GM12878 (cell line): Measurements from ENCODE around the gene RRP36. TPM values are rescaled to one million over a fixed set of nuclear protein-coding genes. Genes with fewer than 3 reads are reported as not detected.

Experiments
- BHLHE40 ChIP-seq, 2 experiments: fragments of 450-650 bp in 1 of 2; IDR thresholded peaks; 2 replicates each; pipeline ENCODE4 v1.6.1; 2011 to 2017; ENCODE audit warnings: low read depth in 2 of 2, borderline replicate concordance in 1 of 2, improper control_type of control experiment in 1 of 2, low read length in 1 of 2, mild to moderate bottlenecking in 1 of 2
- CHD4 ChIP-seq: fragments of 200-600 bp; sonication (generic); IDR thresholded peaks from 2 replicates; pipeline ENCODE4 v1.6.1; 2016; ENCODE audit warnings: mild to moderate bottlenecking
- CREB1 ChIP-seq: IDR thresholded peaks from 2 replicates; pipeline ENCODE4 v1.6.1; 2012; ENCODE audit warnings: low read depth, mild to moderate bottlenecking, inconsistent platforms
- FOXM1 ChIP-seq: IDR thresholded peaks from 2 replicates; pipeline ENCODE4 v1.6.1; 2012; ENCODE audit warnings: low read depth, mild to moderate bottlenecking, inconsistent platforms, low read length, moderate library complexity
- HDAC6 ChIP-seq: fragments of 200-600 bp; sonication (generic); IDR thresholded peaks from one replicate; pipeline ENCODE4 v1.8.0; 2017; ENCODE audit warnings: antibody characterized with exemption; ENCODE audit not compliant: unreplicated experiment
- IKZF1 ChIP-seq: fragments of 450-650 bp; conservative IDR thresholded peaks from 2 replicates; pipeline ENCODE4 v1.6.1; 2017; ENCODE audit warnings: antibody characterized with exemption, mild to moderate bottlenecking
- PML ChIP-seq: IDR thresholded peaks from 2 replicates; pipeline ENCODE4 v1.6.1; 2012; ENCODE audit warnings: low read length, inconsistent platforms
- POLR2AphosphoS5 ChIP-seq: IDR thresholded peaks from 2 replicates; pipeline ENCODE4 v1.6.1; 2011; ENCODE audit warnings: mild to moderate bottlenecking, low read length, inconsistent platforms
- POU2F2 ChIP-seq: IDR thresholded peaks from 3 replicates; pipeline ENCODE4 v1.6.1; 2011; ENCODE audit warnings: low read depth, mild to moderate bottlenecking, low read length, borderline replicate concordance
- SIX5 ChIP-seq: IDR thresholded peaks from 2 replicates; pipeline ENCODE4 v1.6.1; 2011; ENCODE audit warnings: mild to moderate bottlenecking, low read depth, low read length, moderate library complexity; ENCODE audit not compliant: severe bottlenecking
- YY1 ChIP-seq: IDR thresholded peaks from 2 replicates; pipeline ENCODE4 v1.6.1; 2011; ENCODE audit warnings: low read depth, mild to moderate bottlenecking, low read length
- polyA plus RNA-seq, 11 experiments: library from polyadenylated mRNA; depleted of rRNA in 4 of 11; unstranded in 6 of 11; stranded (reverse) in 5 of 11; fragments of >200 nt; fragmentation: Nextera tagmentation in 4 of 11; fragmentation: Illumina TruSeq in 1 of 11; extraction: Ambion mirVana in 4 of 11; extraction: Trizol in 1 of 11; gene quantifications; 1 replicate in 1 of 11; 2 replicates in 10 of 11; pipeline versions ENCODE4 v1.2.1 to v1.2.3, GENCODE V29; 2011 to 2016; ENCODE audit warnings: inconsistent platforms in 2 of 11, missing spikeins in 2 of 11, low read depth in 1 of 11
- total RNA-seq, 4 experiments: library from RNA; depleted of rRNA in 3 of 4; stranded (reverse); fragments of >200 nt in 3 of 4; fragmentation: Illumina TruSeq in 1 of 4; extraction: Trizol in 1 of 4; gene quantifications; 2 replicates each; pipeline versions ENCODE4 v1.2.1 to v1.2.3, GENCODE V29; 2013 to 2021
- TF ChIP-seq, protein P1 (sequence below): fragments of 450-650 bp; IDR thresholded peaks from 2 replicates; pipeline ENCODE4 v1.6.1; 2016; ENCODE audit warnings: mild to moderate bottlenecking, moderate library complexity, borderline replicate concordance
- TF ChIP-seq, protein P2 (sequence below): fragments of 450-650 bp; IDR thresholded peaks from 2 replicates; pipeline ENCODE4 v1.6.1; 2018; ENCODE audit warnings: mild to moderate bottlenecking, low read depth, moderate library complexity; ENCODE audit not compliant: partially characterized antibody
- TF ChIP-seq, protein P3 (sequence below): fragments of 450-650 bp; IDR thresholded peaks from 2 replicates; pipeline ENCODE4 v1.6.1; 2018; ENCODE audit warnings: borderline replicate concordance, mild to moderate bottlenecking; ENCODE audit not compliant: partially characterized antibody
- TF ChIP-seq, protein P4 (sequence below): fragments of 450-650 bp; IDR thresholded peaks from 2 replicates; pipeline ENCODE4 v1.6.1; 2017; ENCODE audit warnings: low read depth, mild to moderate bottlenecking, moderate library complexity

Gene RRP36
- total and polyA plus RNA-seq, 10 of the 15 experiments (the other 5 are each of a cell fraction or from before 2014, with no cell fraction given), result 17.6 to 101 (median 69.7) TPM

DNA sequence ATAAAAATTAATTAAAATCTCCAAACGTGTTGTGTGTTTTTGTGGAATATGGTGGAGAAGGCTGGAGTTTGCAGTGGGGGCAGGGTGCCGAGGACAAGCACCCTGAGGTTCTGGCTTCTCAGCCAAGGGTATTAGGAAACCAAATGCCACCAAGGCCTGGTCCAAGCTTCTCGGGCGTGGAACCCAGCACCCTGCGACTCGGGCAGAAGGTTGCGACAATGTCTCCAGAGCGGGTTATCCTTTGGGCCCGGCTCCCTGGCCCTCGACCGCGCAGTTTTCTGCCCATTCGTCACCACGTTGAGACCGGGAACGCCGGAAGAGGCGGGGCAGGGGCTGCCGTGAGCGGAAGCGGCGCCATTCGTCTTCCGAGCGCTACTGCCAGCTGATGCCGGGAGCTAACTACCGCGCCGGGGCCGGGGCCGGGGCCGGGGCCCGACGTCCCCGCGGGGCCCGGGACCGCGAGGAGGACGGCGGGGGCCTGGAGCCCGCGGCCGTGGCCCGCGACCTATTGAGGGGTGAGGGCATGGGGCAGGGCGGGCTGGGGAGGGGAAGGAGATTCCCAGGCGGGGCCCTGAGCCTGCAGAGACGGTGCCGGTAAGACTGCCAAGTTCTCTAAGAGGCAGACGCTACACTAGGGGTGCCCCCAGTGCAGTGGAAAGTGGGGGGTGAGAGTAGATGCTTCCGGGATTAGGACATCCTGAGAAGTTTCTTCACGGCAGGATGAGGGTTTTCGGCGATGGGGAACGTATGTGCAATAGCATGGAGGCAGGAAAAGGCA, at the start of gene RRP36 (continued):
- peak; percentile 56 for TF ChIP-seq IKZF1
- peak; percentile 81 for TF ChIP-seq CREB1
- peak; percentile 94 for TF ChIP-seq YY1
- TF ChIP-seq FOXM1, result no peak
- TF ChIP-seq, protein P1, sequence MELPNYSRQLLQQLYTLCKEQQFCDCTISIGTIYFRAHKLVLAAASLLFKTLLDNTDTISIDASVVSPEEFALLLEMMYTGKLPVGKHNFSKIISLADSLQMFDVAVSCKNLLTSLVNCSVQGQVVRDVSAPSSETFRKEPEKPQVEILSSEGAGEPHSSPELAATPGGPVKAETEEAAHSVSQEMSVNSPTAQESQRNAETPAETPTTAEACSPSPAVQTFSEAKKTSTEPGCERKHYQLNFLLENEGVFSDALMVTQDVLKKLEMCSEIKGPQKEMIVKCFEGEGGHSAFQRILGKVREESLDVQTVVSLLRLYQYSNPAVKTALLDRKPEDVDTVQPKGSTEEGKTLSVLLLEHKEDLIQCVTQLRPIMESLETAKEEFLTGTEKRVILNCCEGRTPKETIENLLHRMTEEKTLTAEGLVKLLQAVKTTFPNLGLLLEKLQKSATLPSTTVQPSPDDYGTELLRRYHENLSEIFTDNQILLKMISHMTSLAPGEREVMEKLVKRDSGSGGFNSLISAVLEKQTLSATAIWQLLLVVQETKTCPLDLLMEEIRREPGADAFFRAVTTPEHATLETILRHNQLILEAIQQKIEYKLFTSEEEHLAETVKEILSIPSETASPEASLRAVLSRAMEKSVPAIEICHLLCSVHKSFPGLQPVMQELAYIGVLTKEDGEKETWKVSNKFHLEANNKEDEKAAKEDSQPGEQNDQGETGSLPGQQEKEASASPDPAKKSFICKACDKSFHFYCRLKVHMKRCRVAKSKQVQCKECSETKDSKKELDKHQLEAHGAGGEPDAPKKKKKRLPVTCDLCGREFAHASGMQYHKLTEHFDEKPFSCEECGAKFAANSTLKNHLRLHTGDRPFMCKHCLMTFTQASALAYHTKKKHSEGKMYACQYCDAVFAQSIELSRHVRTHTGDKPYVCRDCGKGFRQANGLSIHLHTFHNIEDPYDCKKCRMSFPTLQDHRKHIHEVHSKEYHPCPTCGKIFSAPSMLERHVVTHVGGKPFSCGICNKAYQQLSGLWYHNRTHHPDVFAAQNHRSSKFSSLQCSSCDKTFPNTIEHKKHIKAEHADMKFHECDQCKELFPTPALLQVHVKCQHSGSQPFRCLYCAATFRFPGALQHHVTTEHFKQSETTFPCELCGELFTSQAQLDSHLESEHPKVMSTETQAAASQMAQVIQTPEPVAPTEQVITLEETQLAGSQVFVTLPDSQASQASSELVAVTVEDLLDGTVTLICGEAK, result peak; percentile 80; the same call in 1 of the 2 replicates
- TF ChIP-seq, protein P2, sequence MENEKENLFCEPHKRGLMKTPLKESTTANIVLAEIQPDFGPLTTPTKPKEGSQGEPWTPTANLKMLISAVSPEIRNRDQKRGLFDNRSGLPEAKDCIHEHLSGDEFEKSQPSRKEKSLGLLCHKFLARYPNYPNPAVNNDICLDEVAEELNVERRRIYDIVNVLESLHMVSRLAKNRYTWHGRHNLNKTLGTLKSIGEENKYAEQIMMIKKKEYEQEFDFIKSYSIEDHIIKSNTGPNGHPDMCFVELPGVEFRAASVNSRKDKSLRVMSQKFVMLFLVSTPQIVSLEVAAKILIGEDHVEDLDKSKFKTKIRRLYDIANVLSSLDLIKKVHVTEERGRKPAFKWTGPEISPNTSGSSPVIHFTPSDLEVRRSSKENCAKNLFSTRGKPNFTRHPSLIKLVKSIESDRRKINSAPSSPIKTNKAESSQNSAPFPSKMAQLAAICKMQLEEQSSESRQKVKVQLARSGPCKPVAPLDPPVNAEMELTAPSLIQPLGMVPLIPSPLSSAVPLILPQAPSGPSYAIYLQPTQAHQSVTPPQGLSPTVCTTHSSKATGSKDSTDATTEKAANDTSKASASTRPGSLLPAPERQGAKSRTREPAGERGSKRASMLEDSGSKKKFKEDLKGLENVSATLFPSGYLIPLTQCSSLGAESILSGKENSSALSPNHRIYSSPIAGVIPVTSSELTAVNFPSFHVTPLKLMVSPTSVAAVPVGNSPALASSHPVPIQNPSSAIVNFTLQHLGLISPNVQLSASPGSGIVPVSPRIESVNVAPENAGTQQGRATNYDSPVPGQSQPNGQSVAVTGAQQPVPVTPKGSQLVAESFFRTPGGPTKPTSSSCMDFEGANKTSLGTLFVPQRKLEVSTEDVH, result peak; percentile 51
- peak; percentile 55; the same call in 1 of the 3 replicates for TF ChIP-seq POU2F2
- TF ChIP-seq, protein P3, sequence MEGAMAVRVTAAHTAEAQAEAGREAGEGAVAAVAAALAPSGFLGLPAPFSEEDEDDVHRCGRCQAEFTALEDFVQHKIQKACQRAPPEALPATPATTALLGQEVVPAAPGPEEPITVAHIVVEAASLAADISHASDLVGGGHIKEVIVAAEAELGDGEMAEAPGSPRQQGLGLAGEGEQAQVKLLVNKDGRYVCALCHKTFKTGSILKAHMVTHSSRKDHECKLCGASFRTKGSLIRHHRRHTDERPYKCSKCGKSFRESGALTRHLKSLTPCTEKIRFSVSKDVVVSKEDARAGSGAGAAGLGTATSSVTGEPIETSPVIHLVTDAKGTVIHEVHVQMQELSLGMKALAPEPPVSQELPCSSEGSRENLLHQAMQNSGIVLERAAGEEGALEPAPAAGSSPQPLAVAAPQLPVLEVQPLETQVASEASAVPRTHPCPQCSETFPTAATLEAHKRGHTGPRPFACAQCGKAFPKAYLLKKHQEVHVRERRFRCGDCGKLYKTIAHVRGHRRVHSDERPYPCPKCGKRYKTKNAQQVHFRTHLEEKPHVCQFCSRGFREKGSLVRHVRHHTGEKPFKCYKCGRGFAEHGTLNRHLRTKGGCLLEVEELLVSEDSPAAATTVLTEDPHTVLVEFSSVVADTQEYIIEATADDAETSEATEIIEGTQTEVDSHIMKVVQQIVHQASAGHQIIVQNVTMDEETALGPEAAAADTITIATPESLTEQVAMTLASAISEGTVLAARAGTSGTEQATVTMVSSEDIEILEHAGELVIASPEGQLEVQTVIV, result no peak
- TF ChIP-seq PML, result peak; percentile 42; the same call in 1 of the 2 replicates
- TF ChIP-seq POLR2AphosphoS5, result peak; percentile 51; the same call in 1 of the 2 replicates
- TF ChIP-seq CHD4, result no peak
- no peak for TF ChIP-seq SIX5
- TF ChIP-seq BHLHE40 (IDR thresholded peaks at IDR 0.05; ENCODE audit: borderline replicate concordance in 1 of 2, low read depth in 2 of 2, low read length in 1 of 2), result peak in 1 of 2 experiments; percentile 28; a peak in 1 of 4 replicates
- TF ChIP-seq HDAC6, result no peak
- TF ChIP-seq, protein P4, sequence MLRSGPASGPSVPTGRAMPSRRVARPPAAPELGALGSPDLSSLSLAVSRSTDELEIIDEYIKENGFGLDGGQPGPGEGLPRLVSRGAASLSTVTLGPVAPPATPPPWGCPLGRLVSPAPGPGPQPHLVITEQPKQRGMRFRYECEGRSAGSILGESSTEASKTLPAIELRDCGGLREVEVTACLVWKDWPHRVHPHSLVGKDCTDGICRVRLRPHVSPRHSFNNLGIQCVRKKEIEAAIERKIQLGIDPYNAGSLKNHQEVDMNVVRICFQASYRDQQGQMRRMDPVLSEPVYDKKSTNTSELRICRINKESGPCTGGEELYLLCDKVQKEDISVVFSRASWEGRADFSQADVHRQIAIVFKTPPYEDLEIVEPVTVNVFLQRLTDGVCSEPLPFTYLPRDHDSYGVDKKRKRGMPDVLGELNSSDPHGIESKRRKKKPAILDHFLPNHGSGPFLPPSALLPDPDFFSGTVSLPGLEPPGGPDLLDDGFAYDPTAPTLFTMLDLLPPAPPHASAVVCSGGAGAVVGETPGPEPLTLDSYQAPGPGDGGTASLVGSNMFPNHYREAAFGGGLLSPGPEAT, result no peak
